Articular chondrocyte of knee joint (primary cell): ENCODE measurements around the gene ADA. TPM values are rescaled to one million over a fixed set of nuclear protein-coding genes. Genes with fewer than 3 reads are reported as not detected.

Experiments used
- total RNA-seq: library from RNA; depleted of rRNA; stranded (reverse); fragments of >200 nt; gene quantifications from 2 replicates; pipeline ENCODE4 v1.2.3, GENCODE V29; 2012

ADA gene
- 7.9 and 8.4 TPM in 2 replicates for total RNA-seq

GRCh38 chr20:44651684-44652423 lies at the start of gene ADA:
ADA (minus strand) TSS chr20:44651699; CDS start chr20:44651607, 92 bp downstream.

GRCh38 chr20:44582311-44583025 lies 69.0 kb downstream of the ADA start, which contains the start of gene PKIG:
PKIG (plus strand) TSS chr20:44582579; CDS start chr20:44614557, 31,978 bp downstream.

Other genes starting within 250 kb of the ADA start
- gene TTPAL, start 175.8 kb downstream of the ADA start, total RNA-seq: 18.8 and 21.3 TPM in 2 replicates
- gene SERINC3, start 129.6 kb downstream of the ADA start, total RNA-seq: 139 and 154 TPM in 2 replicates
- gene PKIG, start 69.1 kb downstream of the ADA start, total RNA-seq: 90.5 and 124 TPM in 2 replicates
- gene CCN5, start 63.7 kb upstream of the ADA start, total RNA-seq: 21.1 and 76.7 TPM in 2 replicates
- 6.8 and 28.2 TPM in 2 replicates for gene KCNK15, start 94.2 kb upstream of the ADA start, total RNA-seq
- gene RIMS4, start 158.8 kb upstream of the ADA start, total RNA-seq: 0.13 and 0.22 TPM in 2 replicates
- 133 and 155 TPM in 2 replicates for gene YWHAB, start 234.0 kb upstream of the ADA start, total RNA-seq